ENCODE data around the gene GOLGA8B. TPM values are rescaled to one million over a fixed set of nuclear protein-coding genes. Genes with fewer than 3 reads are reported as not detected.

The GOLGA8B gene
- total RNA-seq, 4 donors from 2014 or later: 20.3 to 70.2 (median 42.4) TPM

GRCh38 chr15:34621675-34622074, 38.2 kb upstream of the GOLGA8B start:
- Histone ChIP-seq H3K27ac (replicated peaks in 1 of 4) (no peak overlapping the region), H3K36me3 (no peaks in the 10 kb centered on the region), H3K9me3 (no peaks in the 10 kb centered on the region), H3K27me3 (peaks cover 0 to 22% (median 0%) of the 10 kb centered on the region in 4 donors), H3K4me1 (peaks cover 0 to 5% (median 0%) of the 10 kb centered on the region in 4 donors), H3K4me3 (no peak overlapping the region)
- intact Hi-C loops (cut with DNase I): loop anchor here (10.0 kb wide), 1 partner anchor 293 kb away; no protein-coding TSS in a partner anchor
- DNase-seq (ENCODE audit: extremely low spot score): no peak
- TF ChIP-seq POLR2AphosphoS5 (IDR thresholded peaks at IDR 0.05) (no peak), POLR2A (IDR thresholded peaks at IDR 0.05; ENCODE audit: low read depth) (no peak), CTCF (IDR thresholded peaks at IDR 0.05) (peak in 1 of 3 experiments; percentile 30)
- WGBS: 25% methylated on average over 5 of the region's 5 CpGs

DNA sequence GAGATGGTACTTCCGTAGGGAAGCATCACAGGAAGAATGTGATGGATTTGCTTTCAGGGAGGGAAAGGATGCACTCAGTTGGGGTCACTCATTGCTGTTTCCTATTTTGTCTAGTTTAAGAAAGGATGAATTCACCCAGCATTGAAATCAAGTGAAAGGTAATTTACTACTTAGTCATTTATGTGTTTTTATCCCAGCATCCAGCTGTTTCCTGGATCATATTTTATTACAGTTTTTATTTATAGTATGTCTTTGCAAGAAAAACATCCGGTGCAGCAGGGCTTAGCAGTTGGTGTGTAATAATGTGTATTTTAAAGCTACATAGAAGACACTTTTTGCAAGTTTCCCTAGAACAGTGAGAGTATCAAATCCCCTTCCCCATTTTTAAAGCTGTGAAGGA, 37.4 kb upstream of the GOLGA8B start:
- TF ChIP-seq POLR2AphosphoS5 (IDR thresholded peaks at IDR 0.05) (no peak), CTCF (IDR thresholded peaks at IDR 0.05) (no peak), EP300 (IDR thresholded peaks at IDR 0.05) (no peak), POLR2A (IDR thresholded peaks at IDR 0.05; ENCODE audit: low read depth) (no peak)
- DNase-seq (ENCODE audit: extremely low spot score): no peak
- H3K9me3 ChIP-seq: no peaks in the 10 kb centered on the region
- no peaks in the 10 kb centered on the region for H3K36me3 ChIP-seq
- peaks cover 0 to 22% (median 0%) of the 10 kb centered on the region in 4 donors for H3K27me3 ChIP-seq
- no peak overlapping the region for H3K27ac ChIP-seq (replicated peaks in 1 of 4)
- intact Hi-C loops (cut with DNase I): loop anchor here (10.0 kb wide), 1 partner anchor 294 kb away; no protein-coding TSS in a partner anchor
- H3K4me1 ChIP-seq: peaks cover 0 to 5% (median 0%) of the 10 kb centered on the region in 4 donors
- H3K4me3 ChIP-seq: no peak overlapping the region
- WGBS: 40% methylated on average over 2 of the region's 2 CpGs

GRCh38 chr15:34620142-34620541, 36.7 kb upstream of the GOLGA8B start:
- Histone ChIP-seq H3K27ac (replicated peaks in 1 of 4) (no peak overlapping the region), H3K4me3 (no peak overlapping the region), H3K9me3 (no peaks in the 10 kb centered on the region), H3K27me3 (peaks cover 0 to 22% (median 0%) of the 10 kb centered on the region in 4 donors), H3K36me3 (no peaks in the 10 kb centered on the region), H3K4me1 (peaks cover 0 to 5% (median 0%) of the 10 kb centered on the region in 4 donors)
- intact Hi-C loops (cut with DNase I): loop anchor here (10.0 kb wide), 1 partner anchor 295 kb away; no protein-coding TSS in a partner anchor
- DNase-seq (ENCODE audit: extremely low spot score): no peak
- TF ChIP-seq EP300 (IDR thresholded peaks at IDR 0.05) (no peak), POLR2AphosphoS5 (IDR thresholded peaks at IDR 0.05) (no peak), POLR2A (IDR thresholded peaks at IDR 0.05; ENCODE audit: low read depth) (no peak)
- WGBS: 52% methylated on average over 1 of the region's 1 CpG

- TF ChIP-seq POLR2A (IDR thresholded peaks at IDR 0.05; ENCODE audit: low read depth) (no peak), EP300 (IDR thresholded peaks at IDR 0.05) (no peak), CTCF (IDR thresholded peaks at IDR 0.05) (no peak), POLR2AphosphoS5 (IDR thresholded peaks at IDR 0.05) (no peak)
- 89% methylated on average over 7 of the region's 7 CpGs for WGBS
- intact Hi-C loops (cut with DNase I): no loop called here
- Histone ChIP-seq H3K9me3 (no peaks in the 10 kb centered on the region), H3K27ac (replicated peaks in 1 of 4) (no peak overlapping the region), H3K4me3 (no peak overlapping the region), H3K27me3 (peaks cover 0 to 22% (median 0%) of the 10 kb centered on the region in 4 donors), H3K36me3 (no peaks in the 10 kb centered on the region), H3K4me1 (peaks cover 0 to 5% (median 0%) of the 10 kb centered on the region in 4 donors)
- no peak for DNase-seq (ENCODE audit: extremely low spot score)
Measured at GRCh38 chr15:34619151-34619550, 35.7 kb upstream of the GOLGA8B start.

DNA sequence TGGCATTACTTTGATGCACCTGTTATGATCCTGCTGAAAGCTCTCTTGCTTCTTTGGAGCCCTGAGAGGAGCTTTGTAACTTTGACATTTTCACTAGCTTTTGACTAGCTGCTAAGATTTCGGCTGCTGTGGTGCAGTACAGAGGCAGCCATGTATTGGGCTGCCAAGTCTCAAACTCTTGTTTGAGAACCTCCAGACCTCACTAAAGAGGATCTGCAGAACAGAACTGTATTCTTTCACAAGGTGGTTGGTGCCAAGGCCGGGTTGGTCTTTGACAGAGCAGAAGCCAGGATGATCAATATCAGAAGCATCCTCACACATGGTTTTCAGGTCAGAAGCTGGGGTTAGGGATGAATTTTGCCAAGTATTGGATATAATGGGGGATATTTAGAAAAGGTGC, 34.6 kb upstream of the GOLGA8B start:
- no peak overlapping the region for H3K4me3 ChIP-seq
- no peak for TF ChIP-seq POLR2A (IDR thresholded peaks at IDR 0.05; ENCODE audit: low read depth)
- no peak for TF ChIP-seq CTCF (IDR thresholded peaks at IDR 0.05)
- no peak for TF ChIP-seq EP300 (IDR thresholded peaks at IDR 0.05)
- no peak for TF ChIP-seq POLR2AphosphoS5 (IDR thresholded peaks at IDR 0.05)
- no peak overlapping the region for H3K27ac ChIP-seq (replicated peaks in 1 of 4)
- peaks cover 0 to 22% (median 0%) of the 10 kb centered on the region in 4 donors for H3K27me3 ChIP-seq
- H3K4me1 ChIP-seq: peaks cover 0 to 5% (median 0%) of the 10 kb centered on the region in 4 donors
- no peaks in the 10 kb centered on the region for H3K9me3 ChIP-seq
- intact Hi-C loops (cut with DNase I): no loop called here
- WGBS: 55% methylated on average over 2 of the region's 2 CpGs
- DNase-seq (ENCODE audit: extremely low spot score): no peak
- no peaks in the 10 kb centered on the region for H3K36me3 ChIP-seq

All from esophagus muscularis mucosa (tissue), 4 donors.